AG04450 (cell line): ENCODE results near the gene DGKI. TPM values are rescaled to one million over a fixed set of nuclear protein-coding genes. Genes with fewer than 3 reads are reported as not detected.

Experiments
- CTCF ChIA-PET: fragments of 300-600, 350-600 bp; formaldehyde crosslinking; extraction: SDS; loops from one replicate; lab custom pipeline; 2022; ENCODE audit warnings: antibody characterized with exemption, inconsistent platforms; lab: Charles Lee
- POLR2A ChIA-PET: fragments of 350-600 bp; formaldehyde crosslinking; extraction: SDS; loops from one replicate; lab custom pipeline; 2021; ENCODE audit warnings: antibody characterized with exemption, inconsistent platforms; lab: Yijun Ruan, JAX
- DNase-seq: peaks from one replicate; pipeline ENCODE4 v3.0.0-alpha.2; 2011; ENCODE audit warnings: low read depth, low spot score
- H3K27ac ChIP-seq: one replicate; pipeline ENCODE4 v1.5.1; 2012; ENCODE audit warnings: low read depth, low read length, control low read depth
- H3K27me3 ChIP-seq: one replicate; pipeline ENCODE4 v1.6.0; 2012; ENCODE audit warnings: low read length; ENCODE audit not compliant: control insufficient read depth, insufficient read depth
- H3K4me3 ChIP-seq: 2 replicates; pipeline ENCODE4 v1.5.1; 2011; ENCODE audit warnings: mild to moderate bottlenecking, low read depth, low read length, control low read depth
- H3K9me3 ChIP-seq: 2 replicates; pipeline ENCODE4 v1.5.1; 2012; ENCODE audit warnings: low read length; ENCODE audit not compliant: control insufficient read depth, insufficient read depth
- CTCF ChIP-seq: IDR thresholded peaks from 2 replicates; pipeline ENCODE4 v1.5.1; 2011; ENCODE audit warnings: low read depth, low read length, control low read depth, inconsistent platforms
- polyA plus RNA-seq: library from polyadenylated mRNA; depleted of rRNA; stranded (reverse); fragments of >200 nt; gene quantifications from 2 replicates; pipeline ENCODE4 v1.2.3, GENCODE V29; 2011

Gene DGKI
- polyA plus RNA-seq, 1 experiment: 3.1 TPM

GRCh38 chr7:137890449-137890921, 43.7 kb upstream of the DGKI start:
- TF ChIP-seq CTCF: no peak
- H3K4me3 ChIP-seq: no peak overlapping the region
- no peaks in the 10 kb centered on the region for H3K27me3 ChIP-seq
- DNase-seq: no peak
- ChIA-PET CTCF (interaction anchor here (0.7 to 15.1 kb wide), 7 partner anchors 9 to 774 kb away, joined by 3 to 119 read pairs (median 5); no protein-coding TSS in a partner anchor), POLR2A (no interaction called here)
- H3K9me3 ChIP-seq: no peaks in the 10 kb centered on the region; the same call in 1 of the 2 replicates
- H3K27ac ChIP-seq: no peak overlapping the region

GRCh38 chr7:137888241-137888640, 41.5 kb upstream of the DGKI start:
- no peaks in the 10 kb centered on the region for H3K27me3 ChIP-seq
- no peak for DNase-seq
- no peak for TF ChIP-seq CTCF
- ChIA-PET POLR2A (no interaction called here), CTCF (interaction anchor here (0.7 to 15.1 kb wide), 4 partner anchors 121 to 654 kb away, joined by 4 to 119 read pairs (median 6); no protein-coding TSS in a partner anchor)
- H3K9me3 ChIP-seq: no peaks in the 10 kb centered on the region
- no peak overlapping the region for H3K27ac ChIP-seq
- no peak overlapping the region for H3K4me3 ChIP-seq

GRCh38 chr7:137886746-137887145, 40.0 kb upstream of the DGKI start:
- DNase-seq: peak; percentile 42
- Histone ChIP-seq H3K27me3 (no peaks in the 10 kb centered on the region), H3K4me3 (no peak overlapping the region), H3K9me3 (peaks cover 6% of the 10 kb centered on the region), H3K27ac (no peak overlapping the region)
- CTCF ChIA-PET: interaction anchor here (0.7 to 15.1 kb wide), 3 partner anchors 116 to 260 kb away, joined by 3 to 119 read pairs (median 7); no protein-coding TSS in a partner anchor
- POLR2A ChIA-PET: no interaction called here
- no peak for TF ChIP-seq CTCF

- ChIA-PET POLR2A (no interaction called here), CTCF (interaction anchor here (1.4 to 15.1 kb wide), 3 partner anchors 117 to 260 kb away, joined by 5 to 119 read pairs (median 7); no protein-coding TSS in a partner anchor)
- H3K27ac ChIP-seq: no peak overlapping the region
- no peak overlapping the region for H3K4me3 ChIP-seq
- no peak for DNase-seq
- peaks cover 8% of the 10 kb centered on the region for H3K9me3 ChIP-seq
- TF ChIP-seq CTCF: no peak
- no peaks in the 10 kb centered on the region for H3K27me3 ChIP-seq
Observed at GRCh38 chr7:137886281-137886680, 39.5 kb upstream of the DGKI start.

- H3K4me3 ChIP-seq: no peak overlapping the region
- TF ChIP-seq CTCF: no peak
- ChIA-PET POLR2A (no interaction called here), CTCF (interaction anchor here (1.3 to 15.1 kb wide), 4 partner anchors 14 to 259 kb away, joined by 3 to 119 read pairs (median 6); no protein-coding TSS in a partner anchor)
- H3K9me3 ChIP-seq: peaks cover 8% of the 10 kb centered on the region
- H3K27me3 ChIP-seq: no peaks in the 10 kb centered on the region
- peak overlapping the region; percentile 35 for H3K27ac ChIP-seq
- DNase-seq: no peak
Observed at GRCh38 chr7:137885678-137886077, 38.9 kb upstream of the DGKI start.
